ENCODE measurements around the gene NAA80.
A peak's percentile ranks its signal among the peaks of the same experiment; 100 is the strongest.

The NAA80 gene

DNA sequence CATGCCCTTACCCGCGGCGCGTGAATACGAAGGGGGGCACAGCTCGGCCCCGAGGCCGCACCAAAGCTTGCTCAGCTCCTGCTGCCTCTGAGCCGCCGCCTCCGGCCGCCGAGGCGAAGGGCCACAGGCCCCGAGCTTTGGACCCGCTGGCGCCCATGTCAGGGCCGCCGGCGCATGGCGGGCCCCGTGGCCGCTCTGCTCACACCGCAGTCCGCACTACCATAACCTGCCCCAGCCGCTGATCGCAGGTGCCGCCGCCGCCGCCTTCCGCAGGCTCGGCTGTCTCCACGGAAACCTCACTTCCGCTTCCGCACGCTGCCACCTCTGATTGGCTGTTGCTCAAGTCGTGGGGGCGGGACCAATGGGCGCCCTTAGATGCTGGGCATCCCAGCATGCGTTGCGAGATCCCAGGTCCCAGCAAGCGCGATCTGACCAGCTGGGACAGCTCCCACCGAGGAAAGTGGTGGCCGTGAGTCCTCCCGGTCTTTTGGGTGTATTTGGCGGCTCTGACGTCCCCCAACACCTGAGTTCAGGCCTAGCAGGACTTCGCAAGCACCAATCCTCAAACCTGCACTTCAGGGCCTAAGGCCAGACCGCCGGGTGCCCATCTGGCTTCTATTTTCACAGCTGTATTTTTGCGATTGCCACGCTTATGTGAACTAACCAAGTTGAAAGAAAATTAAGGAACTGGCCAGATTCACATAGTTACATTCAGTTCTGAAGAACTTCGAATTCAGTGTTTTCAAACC is 28.9 kb upstream of the NAA80 start, which contains the start of gene TUSC2:
TUSC2 (minus strand) TSS at position 281 of the 749 bp plus-strand sequence; CDS start at position 157, 124 bp downstream.
- DNase-seq, result peak; percentile 94

DNA sequence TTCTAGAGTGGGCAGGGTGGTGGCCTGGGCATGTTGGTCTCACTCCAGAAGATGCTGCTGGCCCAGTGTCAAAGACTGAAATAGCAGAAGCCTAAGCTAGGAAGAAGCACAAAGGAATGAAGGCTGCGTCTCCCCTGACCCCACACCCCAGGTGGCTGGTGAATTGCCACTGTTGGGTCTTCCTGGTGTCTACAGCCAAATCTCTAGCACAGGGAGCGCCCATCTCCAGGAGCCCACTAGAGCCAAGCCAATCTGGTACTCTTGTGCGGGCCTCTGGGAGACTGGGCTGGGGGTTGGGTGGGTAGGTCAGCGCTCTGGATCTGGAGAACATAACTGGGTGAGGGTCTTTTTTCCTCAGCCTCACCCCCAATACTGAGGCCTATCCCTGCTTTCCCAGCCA is 27.9 kb upstream of the NAA80 start:
- DNase-seq, result no peak

DNA sequence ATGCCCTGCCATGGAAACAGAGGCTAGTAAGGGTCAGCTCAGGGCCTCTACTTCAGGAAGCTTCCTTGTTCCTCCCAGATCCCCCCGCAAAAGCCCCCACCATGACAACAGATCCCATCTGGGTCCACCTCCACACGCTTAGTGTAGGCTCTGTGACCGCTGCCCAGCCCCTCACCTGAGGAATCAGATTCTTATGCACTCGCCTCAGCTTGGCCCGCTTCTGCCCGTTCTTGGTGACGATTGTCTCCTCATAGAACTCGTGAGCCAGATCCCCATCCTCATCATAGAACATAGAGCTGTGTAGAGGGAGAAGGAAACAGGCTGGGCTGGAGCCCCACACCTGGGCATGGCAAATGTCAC is 27.0 kb upstream of the NAA80 start:
- no peak for DNase-seq

DNA sequence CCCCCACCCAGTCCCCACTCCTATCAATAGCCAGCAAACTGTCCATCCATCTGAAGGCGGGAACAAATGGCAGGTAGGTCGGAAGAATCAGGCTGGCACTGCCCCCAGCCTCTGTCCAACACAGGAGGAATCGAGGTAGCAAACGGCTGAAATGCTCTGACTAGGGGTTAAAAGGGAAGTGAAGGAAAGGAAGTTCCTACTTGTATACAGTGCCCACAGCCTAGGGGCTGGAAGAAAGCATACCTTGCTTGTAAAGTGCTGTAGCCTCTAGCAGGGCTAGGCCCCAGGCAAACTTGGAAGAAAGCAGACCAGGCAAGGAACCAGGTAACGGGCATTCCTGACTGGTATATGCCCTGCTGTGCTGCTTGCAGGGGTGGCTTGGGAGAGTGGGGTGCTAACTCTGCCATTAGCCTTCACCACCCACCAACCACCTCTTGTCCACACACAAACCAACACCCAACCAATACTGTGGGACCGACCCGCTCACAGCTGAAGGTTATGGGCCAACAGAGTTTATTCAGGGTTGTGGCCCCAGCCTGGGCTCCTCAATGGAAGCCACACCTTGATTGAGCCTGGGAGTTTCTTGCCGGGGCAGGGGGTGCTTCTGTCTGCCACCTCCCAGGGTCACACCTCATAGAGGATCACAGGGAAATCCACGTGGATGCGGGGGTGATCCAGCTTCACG is 26.4 kb upstream of the NAA80 start:
- DNase-seq, result no peak

GRCh38 chr3:50325113-50325480 is 25.9 kb upstream of the NAA80 start:
- no peak for DNase-seq

DNA sequence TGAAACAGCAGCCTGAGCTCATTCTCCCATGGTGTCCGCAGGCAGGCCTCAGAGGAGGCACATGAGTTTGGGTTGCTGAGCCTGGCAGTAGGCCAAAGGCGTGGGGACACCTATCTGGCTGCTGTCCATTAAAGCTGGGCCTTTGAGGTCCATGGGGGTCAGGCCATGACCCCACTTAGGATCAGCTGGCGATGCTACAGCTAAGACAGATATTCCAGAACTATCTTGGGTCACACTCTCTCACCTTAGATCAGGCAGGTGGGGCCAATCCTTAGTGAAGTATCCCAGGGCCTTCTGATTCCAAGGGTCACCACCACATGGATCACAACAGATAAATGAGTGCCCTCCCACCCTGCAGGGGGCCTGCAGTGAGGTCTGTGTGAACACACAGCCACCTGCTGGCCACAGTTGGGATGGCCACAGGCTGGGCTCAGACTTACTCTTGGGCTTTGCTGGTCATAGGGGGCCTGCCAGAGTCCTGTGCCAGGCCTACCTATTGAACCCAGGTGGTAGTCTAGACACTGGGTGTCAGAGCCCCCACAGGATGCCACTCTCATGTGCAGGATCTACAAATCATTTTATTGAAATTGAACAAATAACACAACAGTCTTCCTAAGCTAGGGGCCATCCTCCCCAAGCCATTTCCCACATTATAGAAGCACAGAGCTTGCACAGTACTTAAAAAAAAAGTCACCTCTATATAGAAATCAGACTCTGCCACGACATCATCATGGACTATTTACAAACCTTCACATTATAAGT is 25.3 kb upstream of the NAA80 start:
- DNase-seq, result peak; percentile 45

DNA sequence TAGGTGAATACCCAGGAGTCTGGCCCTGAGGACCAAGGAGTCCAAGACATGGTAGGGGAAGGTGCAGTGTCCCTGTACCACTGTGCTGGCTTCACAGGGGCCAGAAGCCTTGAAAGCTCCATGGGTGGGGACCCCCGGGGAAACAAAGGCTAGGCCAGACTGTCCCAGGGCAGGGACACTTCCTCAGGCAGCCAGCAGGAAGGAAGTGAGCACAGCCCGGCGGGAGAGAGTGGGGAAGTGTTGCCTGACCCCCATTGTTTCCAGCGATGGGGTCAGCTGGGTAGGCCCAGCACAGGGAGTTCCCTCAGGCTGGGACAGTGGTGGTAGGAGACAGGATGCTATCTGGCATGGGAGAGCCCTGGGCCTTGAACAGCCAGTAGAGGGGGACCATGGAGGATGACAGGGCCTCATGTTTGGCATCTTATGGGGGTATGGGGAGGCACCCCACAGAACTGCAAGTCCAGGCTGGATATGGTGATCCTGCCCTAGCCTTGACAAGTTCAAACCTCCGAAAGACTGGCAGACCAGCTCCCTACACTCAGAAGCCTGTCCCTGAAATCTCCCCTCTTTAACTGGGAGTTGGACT is 24.5 kb upstream of the NAA80 start:
- DNase-seq, result no peak

DNA sequence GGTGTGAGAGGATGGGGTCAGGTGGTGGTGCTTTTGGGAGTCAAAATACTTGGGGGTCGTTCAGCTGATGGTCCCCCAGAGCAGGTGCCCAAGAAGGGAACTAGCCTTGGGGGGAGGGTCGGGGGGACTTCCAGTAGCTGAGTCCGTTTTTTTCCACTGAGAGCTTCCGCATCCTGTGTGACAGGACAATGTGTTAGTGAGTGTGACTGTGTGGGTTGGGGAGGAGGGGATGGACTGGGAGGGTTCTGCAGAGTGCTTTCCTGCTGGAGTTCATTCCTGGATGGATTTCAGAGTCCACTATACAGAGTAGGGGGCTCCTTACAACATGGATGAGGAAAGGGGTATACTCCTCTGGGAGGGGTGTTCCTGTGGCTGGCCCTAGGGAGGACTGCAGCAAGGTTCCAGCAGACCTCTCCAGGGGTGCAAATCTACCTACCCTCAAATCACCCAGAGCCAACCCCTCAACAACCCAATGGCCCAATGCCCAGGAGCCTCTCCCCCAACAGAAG is 23.9 kb upstream of the NAA80 start:
- no peak for DNase-seq

GRCh38 chr3:50322386-50323091 is 23.3 kb upstream of the NAA80 start, which contains the start of gene HYAL2:
HYAL2 (minus strand) TSS chr3:50322745; CDS start chr3:50320489, 2,256 bp downstream.
- no peak for DNase-seq

- no peak for DNase-seq
Measured at GRCh38 chr3:50322115-50322385, 22.8 kb upstream of the NAA80 start.

DNA sequence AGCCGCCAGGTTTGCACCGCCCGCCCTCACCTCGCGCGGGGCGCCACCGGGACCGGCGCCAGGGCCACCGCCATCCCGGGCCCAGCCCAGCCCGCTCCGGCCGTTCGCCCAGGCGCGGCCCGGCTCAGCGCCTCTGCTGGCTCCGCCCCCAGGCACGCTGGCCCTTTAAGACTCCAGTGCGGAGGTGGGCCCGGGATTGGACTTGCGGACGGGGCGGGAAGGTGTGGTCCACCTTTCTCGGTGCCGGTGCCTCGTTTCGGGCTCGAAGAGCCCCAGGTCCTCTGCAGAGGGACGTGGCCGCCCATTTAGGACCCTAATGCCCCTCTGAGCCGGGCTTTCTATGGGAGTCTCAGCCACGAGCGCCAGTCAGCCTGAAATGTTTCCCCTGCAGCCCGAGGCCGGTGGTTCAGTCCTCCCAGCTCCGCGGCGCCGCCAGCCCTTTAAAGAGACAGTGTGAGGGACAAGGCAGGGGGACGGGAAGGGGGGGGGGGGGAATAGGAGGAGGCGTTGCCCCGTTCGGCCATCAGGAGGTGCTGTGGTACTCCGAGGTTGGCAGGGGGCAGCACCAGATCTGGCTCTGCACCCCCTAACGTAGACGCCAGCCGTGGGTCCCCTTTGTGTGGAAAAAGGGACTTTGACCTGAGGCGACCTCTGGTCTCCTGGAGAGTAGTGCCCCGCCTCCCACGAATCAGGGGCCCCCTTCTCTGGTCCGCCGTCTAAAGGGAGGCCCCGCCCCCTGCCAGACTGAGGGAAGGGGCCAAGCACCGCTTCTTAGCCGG is 22.3 kb upstream of the NAA80 start:
- DNase-seq, result peak; percentile 84

DNA sequence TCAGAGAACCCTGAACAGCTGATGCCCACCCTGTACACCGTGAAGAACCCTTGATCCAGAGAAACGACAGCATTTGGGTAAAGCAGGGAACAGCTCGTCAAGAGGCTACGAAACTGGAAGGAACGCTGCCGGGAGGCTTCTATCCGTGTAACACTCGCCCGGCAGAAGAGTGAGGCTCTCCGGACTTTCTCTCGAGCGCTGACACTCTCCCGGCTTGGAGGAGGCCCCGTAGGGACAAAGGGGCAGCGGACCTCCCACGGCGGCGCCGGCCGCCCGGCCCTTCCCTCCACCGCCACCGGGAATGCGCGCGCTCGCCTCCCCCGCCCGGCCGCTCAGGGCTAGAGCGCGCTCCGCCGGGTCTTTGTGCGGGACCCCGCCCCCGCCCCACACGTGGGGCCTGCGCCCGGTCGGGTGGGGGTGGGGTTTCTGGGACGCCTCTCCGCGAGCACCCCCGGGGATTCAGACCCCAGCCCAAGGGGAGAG is 21.7 kb upstream of the NAA80 start:
- peak; percentile 73 for DNase-seq

- DNase-seq, result no peak
Measured at GRCh38 chr3:50319894-50320625, 20.9 kb upstream of the NAA80 start.

GRCh38 chr3:50319181-50319893 is 20.1 kb upstream of the NAA80 start:
- DNase-seq, result no peak

GRCh38 chr3:50318615-50319014 is 19.4 kb upstream of the NAA80 start:
- no peak for DNase-seq

GRCh38 chr3:50318163-50318562 is 19.0 kb upstream of the NAA80 start:
- no peak for DNase-seq

DNA sequence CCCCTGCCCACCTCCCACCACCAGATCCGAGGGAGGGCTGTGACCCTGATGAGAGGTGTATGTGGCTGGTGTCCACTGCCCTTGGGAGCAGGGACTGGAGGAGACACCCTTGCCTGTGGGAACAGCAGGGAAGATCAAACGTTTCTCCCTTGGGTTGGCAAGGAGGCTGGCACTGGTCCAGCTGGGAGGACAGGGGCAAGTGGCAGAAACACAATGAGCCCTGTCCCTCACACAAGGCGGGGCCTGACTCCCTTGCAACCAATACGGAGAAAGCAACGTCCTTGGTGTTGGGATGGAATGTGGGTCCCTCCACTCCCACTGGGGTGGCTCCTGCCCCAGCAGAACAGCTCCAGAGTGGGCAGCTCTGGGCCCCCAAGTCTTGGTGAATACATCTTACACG is 18.1 kb upstream of the NAA80 start:
- DNase-seq, result no peak

- DNase-seq, result peak; percentile 77
Measured at GRCh38 chr3:50316657-50317242, 17.5 kb upstream of the NAA80 start.

- no peak for DNase-seq
Measured at GRCh38 chr3:50314816-50315215, 15.6 kb upstream of the NAA80 start.

- no peak for DNase-seq
Measured at GRCh38 chr3:50314342-50314741, 15.1 kb upstream of the NAA80 start.

Data from stimulated activated naive CD4-positive, alpha-beta T cell treated with Interleukin-2 at 50 U/mL for 16 hours (primary cell).